AG04450 (cell line): ENCODE results near the gene SAMD4A. TPM values are rescaled to one million over a fixed set of nuclear protein-coding genes. Genes with fewer than 3 reads are reported as not detected.

Experiments
- CTCF ChIA-PET: fragments of 300-600, 350-600 bp; formaldehyde crosslinking; extraction: SDS; loops from one replicate; lab custom pipeline; 2022; ENCODE audit warnings: antibody characterized with exemption, inconsistent platforms; lab: Charles Lee
- POLR2A ChIA-PET: fragments of 350-600 bp; formaldehyde crosslinking; extraction: SDS; loops from one replicate; lab custom pipeline; 2021; ENCODE audit warnings: antibody characterized with exemption, inconsistent platforms; lab: Yijun Ruan, JAX
- DNase-seq: peaks from one replicate; pipeline ENCODE4 v3.0.0-alpha.2; 2011; ENCODE audit warnings: low read depth, low spot score
- H3K27ac ChIP-seq: one replicate; pipeline ENCODE4 v1.5.1; 2012; ENCODE audit warnings: low read depth, low read length, control low read depth
- H3K27me3 ChIP-seq: one replicate; pipeline ENCODE4 v1.6.0; 2012; ENCODE audit warnings: low read length; ENCODE audit not compliant: control insufficient read depth, insufficient read depth
- H3K4me3 ChIP-seq: 2 replicates; pipeline ENCODE4 v1.5.1; 2011; ENCODE audit warnings: mild to moderate bottlenecking, low read depth, low read length, control low read depth
- H3K9me3 ChIP-seq: 2 replicates; pipeline ENCODE4 v1.5.1; 2012; ENCODE audit warnings: low read length; ENCODE audit not compliant: control insufficient read depth, insufficient read depth
- CTCF ChIP-seq: IDR thresholded peaks from 2 replicates; pipeline ENCODE4 v1.5.1; 2011; ENCODE audit warnings: low read depth, low read length, control low read depth, inconsistent platforms
- polyA plus RNA-seq: library from polyadenylated mRNA; depleted of rRNA; stranded (reverse); fragments of >200 nt; gene quantifications from 2 replicates; pipeline ENCODE4 v1.2.3, GENCODE V29; 2011

SAMD4A gene
- polyA plus RNA-seq, 1 experiment, result 12.7 TPM

GRCh38 chr14:54667764-54668163, 100.8 kb downstream of the SAMD4A start:
- Histone ChIP-seq H3K4me3 (no peak overlapping the region), H3K27ac (no peak overlapping the region), H3K27me3 (no peaks in the 10 kb centered on the region), H3K9me3 (no peaks in the 10 kb centered on the region)
- POLR2A ChIA-PET, result interaction anchor here (0.7 kb wide), 1 partner anchor 101 kb away, joined by 3 read pairs; the partner anchor contains the start of gene SAMD4A
- no peak for DNase-seq
- TF ChIP-seq CTCF, result no peak
- CTCF ChIA-PET, result interaction anchor here (2.8 kb wide), 1 partner anchor 23 kb away, joined by 14 read pairs; no protein-coding TSS in a partner anchor

- CTCF ChIA-PET, result interaction anchor here (0.7 to 2.8 kb wide), 7 partner anchors 12 to 136 kb away, joined by 3 to 14 read pairs (median 5); no protein-coding TSS in a partner anchor
- DNase-seq, result peak; percentile 15
- POLR2A ChIA-PET, result interaction anchor here (1.1 to 1.5 kb wide), 2 partner anchors 15 to 18 kb away, joined by 3 to 5 read pairs; no protein-coding TSS in a partner anchor
- H3K27ac ChIP-seq, result no peak overlapping the region
- H3K9me3 ChIP-seq, result no peaks in the 10 kb centered on the region
- H3K27me3 ChIP-seq, result no peaks in the 10 kb centered on the region
- TF ChIP-seq CTCF, result no peak
- no peak overlapping the region for H3K4me3 ChIP-seq
These were observed 103.0 kb downstream of the SAMD4A start for GRCh38 chr14:54669721-54670561.

GRCh38 chr14:54671537-54671936, 104.6 kb downstream of the SAMD4A start:
- no peaks in the 10 kb centered on the region for H3K27me3 ChIP-seq
- CTCF ChIA-PET, result interaction anchor here (1.6 kb wide), 1 partner anchor 19 kb away, joined by 7 read pairs; no protein-coding TSS in a partner anchor
- H3K9me3 ChIP-seq, result no peaks in the 10 kb centered on the region
- H3K4me3 ChIP-seq, result no peak overlapping the region
- no peak for DNase-seq
- POLR2A ChIA-PET, result no interaction called here
- no peak for TF ChIP-seq CTCF
- no peak overlapping the region for H3K27ac ChIP-seq

- Histone ChIP-seq H3K4me3 (no peak overlapping the region), H3K27me3 (no peaks in the 10 kb centered on the region), H3K27ac (no peak overlapping the region), H3K9me3 (no peaks in the 10 kb centered on the region)
- no peak for TF ChIP-seq CTCF
- POLR2A ChIA-PET, result no interaction called here
- CTCF ChIA-PET, result interaction anchor here (0.7 to 1.6 kb wide), 4 partner anchors 19 to 1620 kb away, joined by 3 to 7 read pairs (median 5); no protein-coding TSS in a partner anchor
- DNase-seq, result no peak
These were observed 105.3 kb downstream of the SAMD4A start for GRCh38 chr14:54672181-54672580.

GRCh38 chr14:54672688-54673087, 105.8 kb downstream of the SAMD4A start:
- H3K27me3 ChIP-seq, result no peaks in the 10 kb centered on the region
- no peak overlapping the region for H3K4me3 ChIP-seq
- CTCF ChIA-PET, result interaction anchor here (0.9 to 1.6 kb wide), 4 partner anchors 18 to 108 kb away, joined by 3 to 7 read pairs (median 4); no protein-coding TSS in a partner anchor
- POLR2A ChIA-PET, result no interaction called here
- no peaks in the 10 kb centered on the region for H3K9me3 ChIP-seq
- no peak for TF ChIP-seq CTCF
- DNase-seq, result no peak
- H3K27ac ChIP-seq, result no peak overlapping the region
